Progenitor cell of endocrine pancreas (in vitro differentiated cells): Measurements from ENCODE around the gene AP4E1. TPM values are rescaled to one million over a fixed set of nuclear protein-coding genes. Genes with fewer than 3 reads are reported as not detected.

Source experiments
- DNase-seq: peaks from one replicate; pipeline ENCODE4 v3.0.0; 2021; ENCODE audit warnings: low spot score; ENCODE audit not compliant: unreplicated experiment
- H3K27ac Mint-ChIP-seq: 2 replicates; pipeline ENCODE4 v1.8.0; 2021; ENCODE audit warnings: mild to moderate bottlenecking, moderate library complexity, mixed read lengths
- H3K27me3 Mint-ChIP-seq: 2 replicates; pipeline ENCODE4 v1.8.0; 2021; ENCODE audit warnings: mixed read lengths
- H3K36me3 Mint-ChIP-seq: 2 replicates; pipeline ENCODE4 v1.8.0; 2022; ENCODE audit warnings: mixed read lengths; ENCODE audit not compliant: insufficient read depth
- H3K4me1 Mint-ChIP-seq: 2 replicates; pipeline ENCODE4 v1.8.0; 2021; ENCODE audit warnings: low read depth, mixed read lengths
- H3K4me3 Mint-ChIP-seq: 2 replicates; pipeline ENCODE4 v1.8.0; 2021; ENCODE audit warnings: low read depth, mild to moderate bottlenecking, moderate library complexity, mixed read lengths
- H3K9me3 Mint-ChIP-seq: 2 replicates; pipeline ENCODE4 v1.8.0; 2021; ENCODE audit warnings: low read depth, mixed read lengths
- CTCF ChIP-seq: fragments of 200-600 bp; sonication (generic); IDR thresholded peaks from one replicate; pipeline ENCODE4 v1.5.0; 2021; ENCODE audit warnings: antibody characterized with exemption, mild to moderate bottlenecking; ENCODE audit not compliant: unreplicated experiment
- total RNA-seq: library from RNA; stranded (reverse); gene quantifications from 2 replicates; pipeline ENCODE4 v1.2.1, GENCODE V29; 2021

Gene AP4E1
- total RNA-seq, 1 donor from 2014 or later: 10.5 TPM

GRCh38 chr15:50930792-50931191, 22.3 kb downstream of the AP4E1 start:
- Mint-ChIP-seq H3K4me3 (no peak overlapping the region), H3K36me3 (peaks cover 7% of the 10 kb centered on the region), H3K27ac (no peak overlapping the region), H3K27me3 (no peaks in the 10 kb centered on the region), H3K9me3 (no peaks in the 10 kb centered on the region), H3K4me1 (peaks cover 5% of the 10 kb centered on the region)
- no peak for DNase-seq
- no peak for TF ChIP-seq CTCF

GRCh38 chr15:50933341-50933740, 24.9 kb downstream of the AP4E1 start:
- DNase-seq: no peak
- H3K4me1 Mint-ChIP-seq: peaks cover 5% of the 10 kb centered on the region
- no peak overlapping the region for H3K4me3 Mint-ChIP-seq
- H3K27me3 Mint-ChIP-seq: no peaks in the 10 kb centered on the region
- TF ChIP-seq CTCF: no peak
- H3K9me3 Mint-ChIP-seq: no peaks in the 10 kb centered on the region
- peaks cover 8% of the 10 kb centered on the region for H3K36me3 Mint-ChIP-seq
- H3K27ac Mint-ChIP-seq: no peak overlapping the region

GRCh38 chr15:50938525-50938924, 30.0 kb downstream of the AP4E1 start:
- H3K4me3 Mint-ChIP-seq: no peak overlapping the region
- DNase-seq: no peak
- H3K27me3 Mint-ChIP-seq: no peaks in the 10 kb centered on the region
- peaks cover 9% of the 10 kb centered on the region for H3K36me3 Mint-ChIP-seq
- no peak overlapping the region for H3K27ac Mint-ChIP-seq
- no peak for TF ChIP-seq CTCF
- H3K4me1 Mint-ChIP-seq: peaks cover 6% of the 10 kb centered on the region
- no peaks in the 10 kb centered on the region for H3K9me3 Mint-ChIP-seq

GRCh38 chr15:50939911-50940310, 31.4 kb downstream of the AP4E1 start:
- Mint-ChIP-seq H3K27me3 (no peaks in the 10 kb centered on the region), H3K36me3 (peaks cover 9% of the 10 kb centered on the region), H3K4me3 (no peak overlapping the region), H3K9me3 (no peaks in the 10 kb centered on the region), H3K27ac (peak overlapping the region; percentile 35), H3K4me1 (peaks cover 6% of the 10 kb centered on the region)
- DNase-seq: no peak
- TF ChIP-seq CTCF: no peak

- peaks cover 6% of the 10 kb centered on the region for H3K4me1 Mint-ChIP-seq
- H3K36me3 Mint-ChIP-seq: peaks cover 9% of the 10 kb centered on the region
- no peak overlapping the region for H3K27ac Mint-ChIP-seq
- DNase-seq: no peak
- H3K27me3 Mint-ChIP-seq: no peaks in the 10 kb centered on the region
- TF ChIP-seq CTCF: no peak
- H3K9me3 Mint-ChIP-seq: no peaks in the 10 kb centered on the region
- H3K4me3 Mint-ChIP-seq: no peak overlapping the region
These were observed 32.0 kb downstream of the AP4E1 start for GRCh38 chr15:50940506-50940905.
